Measurements from ENCODE around the gene PKIB.

PKIB gene

DNA sequence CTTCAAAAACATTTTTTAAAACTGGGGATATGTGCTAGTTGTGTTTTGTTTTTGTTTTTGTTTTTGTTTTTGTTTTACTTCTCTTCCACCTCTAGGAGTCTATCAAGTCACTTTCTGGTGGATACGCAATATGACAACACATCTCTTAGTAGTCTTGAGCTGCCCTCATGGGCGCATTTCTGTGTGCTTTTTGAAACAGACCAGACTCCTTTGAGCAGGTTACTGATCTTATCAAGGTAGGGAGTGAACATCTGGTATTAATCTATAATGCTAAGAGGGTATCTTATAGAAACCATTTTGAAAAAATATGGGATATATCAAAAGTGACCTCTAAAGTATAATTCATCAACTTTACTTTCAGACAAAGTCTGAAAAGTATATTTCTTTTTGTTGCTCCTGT lies 56.2 kb downstream of the PKIB start:
- Mint-ChIP-seq H3K36me3 (ENCODE audit: low read depth) (no peaks in the 10 kb centered on the region), H3K27me3 (ENCODE audit: low read depth, poor library complexity) (no peaks in the 10 kb centered on the region), H3K27ac (no peak overlapping the region), H3K9me3 (no peaks in the 10 kb centered on the region), H3K4me1 (no peaks in the 10 kb centered on the region), H3K4me3 (no peak overlapping the region)
- TF ChIP-seq, protein P1, sequence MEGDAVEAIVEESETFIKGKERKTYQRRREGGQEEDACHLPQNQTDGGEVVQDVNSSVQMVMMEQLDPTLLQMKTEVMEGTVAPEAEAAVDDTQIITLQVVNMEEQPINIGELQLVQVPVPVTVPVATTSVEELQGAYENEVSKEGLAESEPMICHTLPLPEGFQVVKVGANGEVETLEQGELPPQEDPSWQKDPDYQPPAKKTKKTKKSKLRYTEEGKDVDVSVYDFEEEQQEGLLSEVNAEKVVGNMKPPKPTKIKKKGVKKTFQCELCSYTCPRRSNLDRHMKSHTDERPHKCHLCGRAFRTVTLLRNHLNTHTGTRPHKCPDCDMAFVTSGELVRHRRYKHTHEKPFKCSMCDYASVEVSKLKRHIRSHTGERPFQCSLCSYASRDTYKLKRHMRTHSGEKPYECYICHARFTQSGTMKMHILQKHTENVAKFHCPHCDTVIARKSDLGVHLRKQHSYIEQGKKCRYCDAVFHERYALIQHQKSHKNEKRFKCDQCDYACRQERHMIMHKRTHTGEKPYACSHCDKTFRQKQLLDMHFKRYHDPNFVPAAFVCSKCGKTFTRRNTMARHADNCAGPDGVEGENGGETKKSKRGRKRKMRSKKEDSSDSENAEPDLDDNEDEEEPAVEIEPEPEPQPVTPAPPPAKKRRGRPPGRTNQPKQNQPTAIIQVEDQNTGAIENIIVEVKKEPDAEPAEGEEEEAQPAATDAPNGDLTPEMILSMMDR (IDR thresholded peaks at IDR 0.05), result no peak
- DNase-seq, result no peak

DNA sequence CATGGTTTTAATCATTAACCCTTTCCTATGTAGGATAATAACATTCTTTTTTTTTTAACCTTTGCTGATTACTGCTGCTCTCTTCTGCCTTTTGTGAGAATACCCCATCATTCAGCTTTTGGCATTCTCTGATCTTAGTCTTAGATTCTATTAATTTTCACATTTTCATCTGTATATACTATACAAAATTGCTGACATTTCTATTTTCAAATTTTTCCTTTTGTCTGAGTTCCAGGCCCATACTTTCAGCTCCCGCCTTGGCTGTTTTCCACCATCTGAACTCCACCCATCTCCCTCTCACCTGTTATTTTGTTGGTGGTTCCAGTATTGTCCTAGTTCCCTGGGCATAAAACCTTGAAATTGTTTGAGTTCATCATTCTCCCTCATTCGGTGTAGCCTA lies 59.2 kb downstream of the PKIB start:
- no peak overlapping the region for H3K27ac Mint-ChIP-seq
- H3K4me3 Mint-ChIP-seq, result no peak overlapping the region
- H3K9me3 Mint-ChIP-seq, result no peaks in the 10 kb centered on the region
- TF ChIP-seq, protein P1 (IDR thresholded peaks at IDR 0.05), result no peak
- no peak for DNase-seq
- no peaks in the 10 kb centered on the region for H3K27me3 Mint-ChIP-seq (ENCODE audit: low read depth, poor library complexity)
- peaks cover 10% of the 10 kb centered on the region for H3K36me3 Mint-ChIP-seq (ENCODE audit: low read depth)
- H3K4me1 Mint-ChIP-seq, result no peaks in the 10 kb centered on the region

DNA sequence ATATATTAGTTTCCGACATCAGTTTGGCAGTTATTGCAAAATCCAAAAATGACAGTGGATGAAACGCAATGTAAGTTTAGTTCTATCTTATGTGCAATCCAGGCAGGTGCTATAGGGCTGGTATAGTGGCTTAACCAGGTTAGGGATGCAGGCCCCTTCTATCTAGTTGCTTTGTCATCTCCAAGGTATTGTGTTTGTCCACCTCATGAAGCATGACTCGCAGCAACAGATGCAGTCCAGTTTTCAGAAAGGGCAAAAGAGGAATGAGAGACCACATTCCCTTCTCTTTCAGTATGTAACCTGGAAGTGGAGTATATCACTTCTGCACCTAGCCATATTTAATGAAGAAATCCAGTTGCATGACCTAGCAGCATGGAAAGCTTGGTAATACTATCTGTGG lies 59.7 kb downstream of the PKIB start:
- DNase-seq, result no peak
- Mint-ChIP-seq H3K9me3 (no peaks in the 10 kb centered on the region), H3K36me3 (ENCODE audit: low read depth) (peaks cover 12% of the 10 kb centered on the region), H3K27me3 (ENCODE audit: low read depth, poor library complexity) (no peaks in the 10 kb centered on the region), H3K27ac (no peak overlapping the region), H3K4me3 (no peak overlapping the region), H3K4me1 (no peaks in the 10 kb centered on the region)
- TF ChIP-seq, protein P1 (IDR thresholded peaks at IDR 0.05), result no peak

DNA sequence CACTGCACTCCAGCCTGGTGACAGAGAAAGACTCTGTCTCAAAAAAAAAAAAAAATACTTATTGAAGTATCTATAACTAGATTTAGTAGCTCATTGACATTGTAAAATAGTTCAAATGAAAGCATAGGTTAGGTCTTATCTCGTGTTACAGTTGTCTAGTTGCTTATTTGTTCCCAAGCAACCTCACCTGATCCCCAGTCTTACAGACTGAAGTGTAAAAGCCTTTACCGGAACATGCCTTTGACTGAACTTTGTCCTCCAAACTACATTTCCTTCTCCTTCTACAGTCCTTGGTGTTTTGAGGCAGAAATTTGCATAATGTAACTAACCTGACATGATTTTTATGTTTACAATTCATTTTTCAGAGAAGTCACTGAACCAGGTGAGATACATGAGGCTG lies 61.0 kb downstream of the PKIB start:
- no peaks in the 10 kb centered on the region for H3K4me1 Mint-ChIP-seq
- H3K36me3 Mint-ChIP-seq (ENCODE audit: low read depth), result peaks cover 22% of the 10 kb centered on the region
- peaks cover 6% of the 10 kb centered on the region for H3K9me3 Mint-ChIP-seq

DNA sequence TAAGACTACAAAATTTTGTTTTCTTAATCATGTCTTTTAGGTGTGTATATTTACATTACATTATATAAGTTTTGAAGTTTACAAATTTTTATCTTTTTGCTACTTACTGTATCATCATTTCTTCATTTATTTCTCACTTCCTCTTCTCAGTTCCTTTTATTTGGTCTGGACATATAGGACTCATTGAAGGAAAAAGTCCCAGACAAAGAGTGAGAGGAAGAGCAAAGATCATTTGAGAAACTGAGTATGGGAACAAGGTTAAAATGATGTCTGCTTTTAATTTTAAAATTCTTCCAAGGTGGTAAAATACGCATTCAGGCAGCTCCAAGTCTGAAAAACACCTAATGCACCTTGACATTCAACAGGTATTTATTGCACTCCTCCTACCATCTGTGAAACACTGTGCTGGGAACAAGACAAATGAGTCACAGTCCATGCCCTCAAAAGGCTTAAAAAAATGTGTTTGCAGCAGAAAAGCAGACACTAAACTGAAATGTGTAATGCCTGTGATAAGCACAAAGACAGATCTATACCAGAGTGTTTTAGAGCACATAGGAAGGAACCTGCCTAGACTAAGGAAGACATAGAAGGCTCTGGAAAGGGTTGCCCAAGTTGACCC lies 63.2 kb downstream of the PKIB start:
- Mint-ChIP-seq H3K27ac (no peak overlapping the region), H3K27me3 (ENCODE audit: low read depth, poor library complexity) (peaks cover 3% of the 10 kb centered on the region), H3K9me3 (peaks cover 7% of the 10 kb centered on the region), H3K4me3 (no peak overlapping the region), H3K36me3 (ENCODE audit: low read depth) (peaks cover 24% of the 10 kb centered on the region), H3K4me1 (no peaks in the 10 kb centered on the region)
- no peak for DNase-seq
- TF ChIP-seq, protein P1 (IDR thresholded peaks at IDR 0.05), result no peak

More for the DNA sequence above, 61.0 kb downstream of the PKIB start:
- H3K27me3 Mint-ChIP-seq (ENCODE audit: low read depth, poor library complexity), result peaks cover 2% of the 10 kb centered on the region
- TF ChIP-seq, protein P1 (IDR thresholded peaks at IDR 0.05), result no peak
- H3K27ac Mint-ChIP-seq, result no peak overlapping the region
- DNase-seq, result no peak
- H3K4me3 Mint-ChIP-seq, result no peak overlapping the region

DNA sequence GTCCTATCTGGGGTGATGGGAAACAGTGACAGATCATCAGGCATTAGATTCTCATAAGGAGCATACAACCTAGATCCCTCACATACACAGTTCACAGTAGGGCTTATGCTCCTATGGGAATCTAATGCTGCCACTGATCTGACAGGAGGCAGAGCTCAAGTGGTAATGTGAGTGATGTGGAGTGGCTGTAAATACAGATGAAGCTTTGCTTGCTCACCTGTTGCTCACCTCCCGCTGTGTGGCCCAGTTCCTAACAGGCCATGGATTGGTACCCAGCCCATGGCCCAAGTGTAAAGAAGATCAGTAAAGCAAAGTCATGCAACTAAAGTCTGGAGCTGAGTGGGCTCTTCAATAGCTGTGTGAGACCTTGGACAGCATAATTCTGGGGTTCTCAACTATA lies 65.9 kb downstream of the PKIB start:
- Mint-ChIP-seq H3K36me3 (ENCODE audit: low read depth) (peaks cover 31% of the 10 kb centered on the region), H3K9me3 (peaks cover 7% of the 10 kb centered on the region), H3K27me3 (ENCODE audit: low read depth, poor library complexity) (peaks cover 3% of the 10 kb centered on the region), H3K4me3 (no peak overlapping the region), H3K27ac (no peak overlapping the region), H3K4me1 (peaks cover 23% of the 10 kb centered on the region)
- TF ChIP-seq, protein P1 (IDR thresholded peaks at IDR 0.05), result no peak
- no peak for DNase-seq

Data from nephron progenitor cell (in vitro differentiated cells).